Measurements from ENCODE around the gene ELL2.
"Not testable (repeated sequence)": the region's sequence is repeated elsewhere in the genome, so short reads cannot be mapped to it uniquely, and the experiment has no call there.

The ELL2 gene

GRCh38 chr5:95931079-95931833, 30.4 kb downstream of the ELL2 start:
- DNase-seq (ENCODE audit: low spot score): no peak

- DNase-seq (ENCODE audit: low spot score): no peak
Observed at GRCh38 chr5:95930141-95930930, 31.3 kb downstream of the ELL2 start.

GRCh38 chr5:95928724-95929253, 32.9 kb downstream of the ELL2 start:
- DNase-seq (ENCODE audit: low spot score): no peak

GRCh38 chr5:95927927-95928723, 33.5 kb downstream of the ELL2 start:
- DNase-seq (ENCODE audit: low spot score): no peak

GRCh38 chr5:95927300-95927699, 34.4 kb downstream of the ELL2 start:
- not testable (repeated sequence) for DNase-seq (ENCODE audit: low spot score)

GRCh38 chr5:95925939-95926338, 35.7 kb downstream of the ELL2 start:
- no peak for DNase-seq (ENCODE audit: low spot score)

GRCh38 chr5:95925378-95925744, 36.3 kb downstream of the ELL2 start:
- DNase-seq (ENCODE audit: low spot score): no peak

GRCh38 chr5:95924720-95925377, 36.8 kb downstream of the ELL2 start:
- DNase-seq (ENCODE audit: low spot score): no peak

- DNase-seq (ENCODE audit: low spot score): no peak
Observed at GRCh38 chr5:95923918-95924544, 37.6 kb downstream of the ELL2 start.

- DNase-seq (ENCODE audit: low spot score): no peak
Observed at GRCh38 chr5:95922798-95923197, 38.9 kb downstream of the ELL2 start.

- DNase-seq (ENCODE audit: low spot score): no peak
Observed at GRCh38 chr5:95921501-95921900, 40.1 kb downstream of the ELL2 start.

- DNase-seq (ENCODE audit: low spot score): no peak
Observed at GRCh38 chr5:95920822-95921221, 40.8 kb downstream of the ELL2 start.

GRCh38 chr5:95919658-95920057, 42.0 kb downstream of the ELL2 start:
- DNase-seq (ENCODE audit: low spot score): no peak

- no peak for DNase-seq (ENCODE audit: low spot score)
Observed at GRCh38 chr5:95918421-95919006, 43.1 kb downstream of the ELL2 start.

GRCh38 chr5:95917207-95917606, 44.4 kb downstream of the ELL2 start:
- DNase-seq (ENCODE audit: low spot score): no peak

GRCh38 chr5:95916687-95917085, 45.0 kb downstream of the ELL2 start:
- no peak for DNase-seq (ENCODE audit: low spot score)

GRCh38 chr5:95915999-95916686, 45.5 kb downstream of the ELL2 start:
- DNase-seq (ENCODE audit: low spot score): no peak

- no peak for DNase-seq (ENCODE audit: low spot score)
Observed at GRCh38 chr5:95913663-95914062, 48.0 kb downstream of the ELL2 start.

GRCh38 chr5:95912029-95912428, 49.6 kb downstream of the ELL2 start:
- DNase-seq (ENCODE audit: low spot score): no peak

- no peak for DNase-seq (ENCODE audit: low spot score)
Observed at GRCh38 chr5:95910521-95910920, 51.1 kb downstream of the ELL2 start.

Data from SK-N-DZ (cell line).